Lower leg skin (tissue), 4 donors: ENCODE results near the gene CNTN4. TPM values are rescaled to one million over a fixed set of nuclear protein-coding genes. Genes with fewer than 3 reads are reported as not detected.

Experiments used
- DNase-seq, 2 donors: peaks; one replicate each; pipeline ENCODE4 v3.0.0-alpha.2; 2019; ENCODE audit warnings: low spot score in 2 of 2
- H3K4me3 ChIP-seq: fragments of 200-600 bp; sonication (generic); 2 replicates; pipeline ENCODE4 v1.5.1; 2017; ENCODE audit warnings: mild to moderate bottlenecking, low read depth; ENCODE audit not compliant: poor library complexity, severe bottlenecking
- POLR2A ChIP-seq, 2 donors: fragments of 450-650 bp; IDR thresholded peaks; one replicate each; pipeline ENCODE4 v1.6.1; 2016 to 2017; ENCODE audit warnings: antibody characterized with exemption in 2 of 2, mild to moderate bottlenecking in 1 of 2, moderate library complexity in 1 of 2
- WGBS, 2 donors: methylation state at CpG; one replicate each; pipeline ENCODE4 v1.1.5; 2018; 5-methylcytosine and 5-hydroxymethylcytosine counted together
- intact Hi-C: fragments of 100-400 bp; cut with DNase I; formaldehyde crosslinking; loops from one replicate; pipeline ENCODE4 v1.15.0; 2023; ENCODE audit warnings: low total_unique reads
- total RNA-seq, 4 donors: library from RNA; depleted of rRNA; stranded (reverse); fragments of >200 nt; gene quantifications; one replicate each; pipeline ENCODE4 v1.1.0, GENCODE V29; 2016
- TF ChIP-seq, protein P1 (sequence below), 3 donors: fragments of 450-650 bp; IDR thresholded peaks; one replicate each; pipeline ENCODE4 v1.5.1; 2016; ENCODE audit warnings: antibody characterized with exemption in 3 of 3, mild to moderate bottlenecking in 3 of 3, moderate library complexity in 2 of 3

Gene CNTN4
- total RNA-seq, 4 donors from 2014 or later: 1.8 to 6.1 (median 2.6) TPM

DNA sequence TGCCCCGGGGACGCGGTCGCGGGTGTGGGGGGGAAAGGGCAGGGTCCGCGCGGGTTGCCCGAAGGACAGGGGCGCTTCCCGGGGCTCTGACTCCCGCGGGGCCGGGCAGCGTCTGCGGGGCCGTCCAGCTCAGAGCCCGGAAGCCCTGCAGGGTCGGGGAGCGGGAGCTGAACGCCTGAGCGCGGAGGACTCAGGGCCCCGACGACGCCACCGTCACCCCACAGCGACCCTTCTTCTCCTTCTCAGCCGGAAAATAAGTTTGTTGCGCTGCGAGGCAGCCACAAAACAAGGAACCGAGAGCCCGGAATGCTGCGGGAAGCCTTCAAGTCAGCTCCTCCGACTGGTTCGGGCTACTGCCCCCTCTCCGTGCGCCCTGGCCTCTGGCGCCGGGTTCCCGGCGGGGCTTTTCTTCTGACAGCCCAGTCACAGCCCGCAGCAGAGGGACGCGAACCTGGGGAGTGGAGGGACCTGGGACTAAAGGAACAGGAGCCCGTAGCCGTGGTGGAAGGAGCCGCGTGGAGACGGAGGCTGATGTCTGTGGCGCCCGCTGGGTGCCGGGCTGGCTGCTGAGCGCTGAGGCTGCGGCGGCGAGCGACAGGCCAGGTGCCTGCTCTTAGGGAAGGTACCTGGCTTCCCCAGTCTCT lies 484 bp downstream of the CNTN4 start:
- TF ChIP-seq, protein P1, sequence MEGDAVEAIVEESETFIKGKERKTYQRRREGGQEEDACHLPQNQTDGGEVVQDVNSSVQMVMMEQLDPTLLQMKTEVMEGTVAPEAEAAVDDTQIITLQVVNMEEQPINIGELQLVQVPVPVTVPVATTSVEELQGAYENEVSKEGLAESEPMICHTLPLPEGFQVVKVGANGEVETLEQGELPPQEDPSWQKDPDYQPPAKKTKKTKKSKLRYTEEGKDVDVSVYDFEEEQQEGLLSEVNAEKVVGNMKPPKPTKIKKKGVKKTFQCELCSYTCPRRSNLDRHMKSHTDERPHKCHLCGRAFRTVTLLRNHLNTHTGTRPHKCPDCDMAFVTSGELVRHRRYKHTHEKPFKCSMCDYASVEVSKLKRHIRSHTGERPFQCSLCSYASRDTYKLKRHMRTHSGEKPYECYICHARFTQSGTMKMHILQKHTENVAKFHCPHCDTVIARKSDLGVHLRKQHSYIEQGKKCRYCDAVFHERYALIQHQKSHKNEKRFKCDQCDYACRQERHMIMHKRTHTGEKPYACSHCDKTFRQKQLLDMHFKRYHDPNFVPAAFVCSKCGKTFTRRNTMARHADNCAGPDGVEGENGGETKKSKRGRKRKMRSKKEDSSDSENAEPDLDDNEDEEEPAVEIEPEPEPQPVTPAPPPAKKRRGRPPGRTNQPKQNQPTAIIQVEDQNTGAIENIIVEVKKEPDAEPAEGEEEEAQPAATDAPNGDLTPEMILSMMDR (IDR thresholded peaks at IDR 0.05): no peak
- TF ChIP-seq POLR2A (IDR thresholded peaks at IDR 0.05): no peak
- 1% methylated on average over 52 to 53 of the region's 58 CpGs for WGBS, 2 donors
- intact Hi-C loops: no loop called here
- H3K4me3 ChIP-seq: peak overlapping the region; percentile 22
- DNase-seq: no peak

DNA sequence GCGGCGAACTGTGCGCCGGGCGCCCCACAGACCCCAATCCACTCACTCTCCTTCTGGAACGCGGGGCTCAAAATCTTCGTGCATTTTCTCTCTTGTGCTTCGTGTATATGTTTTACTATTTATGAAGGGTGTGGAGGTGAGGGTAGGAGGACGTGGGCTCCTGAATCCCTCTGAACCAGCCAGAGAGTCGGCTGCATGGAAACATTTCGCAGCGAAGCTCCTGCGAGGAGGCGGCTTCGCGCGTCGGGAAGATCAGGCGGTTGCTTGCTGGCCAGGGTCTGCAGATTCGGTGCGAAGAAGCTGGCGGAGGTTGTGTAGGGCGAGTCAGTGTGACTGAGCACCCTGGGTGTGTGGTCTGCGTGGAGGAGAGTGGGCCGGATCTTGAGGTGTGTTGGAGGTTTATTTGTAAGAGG lies 1.1 kb downstream of the CNTN4 start:
- 1 to 5% methylated on average over 26 of the region's 26 CpGs for WGBS, 2 donors
- no peak for DNase-seq
- H3K4me3 ChIP-seq: no peak overlapping the region
- intact Hi-C loops: no loop called here
- TF ChIP-seq POLR2A (IDR thresholded peaks at IDR 0.05): no peak
- TF ChIP-seq, protein P1 (IDR thresholded peaks at IDR 0.05): no peak

DNA sequence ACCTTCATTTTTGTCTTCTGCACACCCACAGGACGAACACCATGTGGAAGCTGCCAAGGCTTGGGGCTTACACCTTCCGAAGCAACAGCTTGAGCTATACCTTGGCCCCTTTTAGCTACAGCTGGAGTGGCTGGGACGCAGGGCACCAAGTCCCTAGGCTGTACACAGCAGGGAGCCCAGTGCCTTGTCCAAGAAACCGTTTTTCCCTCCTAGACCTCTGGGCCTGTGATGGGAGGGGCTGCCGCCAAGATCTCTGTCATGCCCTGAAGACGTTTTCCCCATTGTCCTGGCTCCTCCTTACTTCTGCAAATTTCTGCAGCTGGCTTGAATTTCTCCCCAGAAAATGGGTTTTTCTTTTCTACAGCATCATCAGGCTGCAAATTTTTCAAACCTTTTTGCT lies 7.8 kb downstream of the CNTN4 start:
- DNase-seq: no peak
- WGBS, 2 donors: 67 to 75% methylated on average over 6 of the region's 6 CpGs
- TF ChIP-seq, protein P1 (IDR thresholded peaks at IDR 0.05): no peak
- no peak for TF ChIP-seq POLR2A (IDR thresholded peaks at IDR 0.05)
- intact Hi-C loops: no loop called here
- H3K4me3 ChIP-seq: no peak overlapping the region

DNA sequence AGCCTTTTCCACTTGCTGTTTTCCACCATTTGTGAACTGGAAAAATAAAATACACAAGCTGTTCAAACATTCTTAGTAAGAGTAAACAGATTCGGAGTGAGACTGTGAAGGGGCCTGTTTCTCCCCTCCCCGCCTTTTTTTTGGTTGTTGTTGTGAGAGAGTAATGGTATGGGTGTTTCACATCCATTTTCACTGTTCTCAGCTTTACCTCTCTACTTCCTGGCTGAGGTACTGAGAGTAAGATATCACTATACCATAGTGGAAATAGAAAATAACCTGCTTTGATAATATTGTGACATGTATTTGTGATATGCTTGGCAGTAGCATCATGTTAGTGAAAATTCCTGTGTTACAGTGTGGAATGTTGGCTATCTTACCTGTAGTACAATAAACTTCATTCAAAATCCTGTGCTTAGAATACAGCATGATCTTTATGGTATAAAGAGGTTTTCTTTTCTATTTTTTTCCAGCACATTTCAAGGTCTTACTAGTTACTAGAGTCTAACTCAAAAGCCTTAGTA lies 12.0 kb downstream of the CNTN4 start:
- intact Hi-C loops: no loop called here
- TF ChIP-seq, protein P1 (IDR thresholded peaks at IDR 0.05): no peak
- no peak for DNase-seq
- no peak overlapping the region for H3K4me3 ChIP-seq
- 75 to 76% methylated on average over 2 of the region's 2 CpGs for WGBS, 2 donors

DNA sequence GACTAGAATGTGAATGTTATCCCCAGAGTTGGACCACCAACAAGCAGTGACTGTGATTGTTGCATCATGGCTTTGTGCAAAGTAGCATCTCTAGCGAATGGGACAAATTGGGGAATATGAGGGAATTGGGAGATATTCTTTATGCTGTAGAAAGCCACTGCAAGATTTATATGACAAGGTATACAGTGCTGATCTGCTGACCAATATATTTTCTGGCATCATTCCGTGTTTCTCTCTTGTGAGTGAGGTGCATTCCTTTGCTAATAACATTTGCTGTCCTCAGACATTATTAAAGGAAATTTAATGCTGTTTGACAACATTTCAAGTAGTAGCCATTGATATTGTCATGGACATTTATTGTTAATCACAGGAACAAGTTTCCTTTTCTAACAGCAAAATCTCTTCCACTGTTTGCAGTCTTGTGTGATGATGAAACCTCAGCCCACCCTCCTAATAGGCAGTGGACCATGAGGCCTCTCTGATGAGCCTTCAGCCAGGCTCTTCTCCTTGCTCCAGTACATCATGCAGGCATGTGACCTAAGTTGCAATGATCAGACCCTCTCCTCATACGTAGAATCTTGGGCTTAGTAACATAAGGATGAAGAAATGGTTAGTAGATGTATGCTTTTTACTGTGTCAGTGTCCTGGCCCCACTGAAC lies 16.1 kb downstream of the CNTN4 start:
- intact Hi-C loops: no loop called here
- no peak for DNase-seq
- TF ChIP-seq, protein P1 (IDR thresholded peaks at IDR 0.05): no peak
- no peak for TF ChIP-seq POLR2A (IDR thresholded peaks at IDR 0.05)
- 83 to 85% methylated on average over 3 of the region's 3 CpGs for WGBS, 2 donors
- H3K4me3 ChIP-seq: no peak overlapping the region
